Neural progenitor cell (in vitro differentiated cells): ENCODE data around the gene NDOR1.

Source experiments
- EZH2 ChIP-seq: fragments of 200-600 bp; sonication (generic); IDR thresholded peaks from 2 replicates; pipeline ENCODE4 v1.6.1; 2017; ENCODE audit warnings: antibody characterized with exemption, mild to moderate bottlenecking, moderate library complexity
- TF ChIP-seq, protein P1 (sequence below): fragments of 200-600 bp; sonication (generic); IDR thresholded peaks from 2 replicates; pipeline ENCODE4 v1.5.1; 2017; ENCODE audit warnings: antibody characterized with exemption, mild to moderate bottlenecking

DNA sequence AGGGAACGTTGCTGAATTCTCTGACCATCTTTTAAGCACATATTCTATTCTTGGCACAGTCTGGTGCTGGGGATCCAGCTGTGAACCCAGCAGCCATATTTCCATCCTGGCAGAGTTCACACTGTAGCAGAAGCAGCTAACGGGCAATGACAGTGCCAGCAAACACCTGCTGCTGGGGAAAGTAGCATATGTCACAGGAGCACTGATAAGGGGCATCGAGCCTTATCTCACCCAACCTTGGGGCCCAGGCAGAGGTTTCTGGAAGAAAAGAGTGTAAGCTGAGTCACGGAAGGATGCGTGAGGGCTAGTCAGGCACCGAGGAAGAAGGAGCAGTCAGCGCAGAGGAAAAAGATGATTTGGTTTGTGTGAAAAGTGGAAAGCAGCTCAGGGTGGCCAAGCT, 1.1 kb downstream of the NDOR1 start:
- TF ChIP-seq, protein P1, sequence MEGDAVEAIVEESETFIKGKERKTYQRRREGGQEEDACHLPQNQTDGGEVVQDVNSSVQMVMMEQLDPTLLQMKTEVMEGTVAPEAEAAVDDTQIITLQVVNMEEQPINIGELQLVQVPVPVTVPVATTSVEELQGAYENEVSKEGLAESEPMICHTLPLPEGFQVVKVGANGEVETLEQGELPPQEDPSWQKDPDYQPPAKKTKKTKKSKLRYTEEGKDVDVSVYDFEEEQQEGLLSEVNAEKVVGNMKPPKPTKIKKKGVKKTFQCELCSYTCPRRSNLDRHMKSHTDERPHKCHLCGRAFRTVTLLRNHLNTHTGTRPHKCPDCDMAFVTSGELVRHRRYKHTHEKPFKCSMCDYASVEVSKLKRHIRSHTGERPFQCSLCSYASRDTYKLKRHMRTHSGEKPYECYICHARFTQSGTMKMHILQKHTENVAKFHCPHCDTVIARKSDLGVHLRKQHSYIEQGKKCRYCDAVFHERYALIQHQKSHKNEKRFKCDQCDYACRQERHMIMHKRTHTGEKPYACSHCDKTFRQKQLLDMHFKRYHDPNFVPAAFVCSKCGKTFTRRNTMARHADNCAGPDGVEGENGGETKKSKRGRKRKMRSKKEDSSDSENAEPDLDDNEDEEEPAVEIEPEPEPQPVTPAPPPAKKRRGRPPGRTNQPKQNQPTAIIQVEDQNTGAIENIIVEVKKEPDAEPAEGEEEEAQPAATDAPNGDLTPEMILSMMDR = no peak
- no peak for TF ChIP-seq EZH2
